ENCODE data around the gene LARGE1. TPM values are rescaled to one million over a fixed set of nuclear protein-coding genes. Genes with fewer than 3 reads are reported as not detected.
A peak's percentile ranks its signal among the peaks of the same experiment; 100 is the strongest.

The LARGE1 gene
- total and polyA plus RNA-seq, 2 of the 4 experiments (the other 2 are of a cell fraction) = 6.2 to 12.4 TPM

DNA sequence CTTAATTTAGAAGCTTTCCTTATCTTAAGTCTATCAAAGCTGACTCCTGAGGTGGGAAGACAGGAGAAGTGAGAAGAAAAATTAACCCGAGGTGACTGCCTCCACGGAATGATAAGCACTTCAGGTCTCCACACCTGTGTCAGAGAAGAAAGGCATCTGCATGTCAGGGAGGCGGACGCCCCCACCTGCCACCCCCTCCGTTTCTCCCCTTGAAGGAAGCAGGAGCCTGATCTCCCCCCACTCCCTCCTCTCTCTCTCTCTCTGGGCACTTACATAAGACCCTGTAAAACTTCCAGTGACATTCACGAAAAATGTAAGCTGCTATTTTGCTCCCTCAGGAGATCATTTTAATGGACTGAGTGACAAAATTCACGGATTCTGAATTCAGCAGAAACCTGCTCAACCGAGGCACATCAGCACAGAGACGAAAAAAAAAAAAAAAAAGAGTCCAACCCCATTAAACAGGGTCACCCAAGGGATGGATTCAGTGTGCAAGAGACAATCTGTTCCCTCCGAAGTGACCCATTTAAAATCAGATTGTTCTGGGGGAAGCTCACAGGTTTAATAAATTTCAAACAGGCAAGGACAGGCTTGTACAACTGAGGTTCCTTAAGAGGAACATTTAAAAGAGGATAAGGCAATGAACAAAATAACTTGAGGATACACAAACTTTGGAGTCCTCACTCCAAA is 1.5 kb downstream of the LARGE1 start:
- Histone ChIP-seq H3K14ac (replicated peaks; ENCODE audit: low read depth, low read length) (no peak overlapping the region), H3K56ac (ENCODE audit: extremely low read depth, insufficient read depth, low read length) (no peak overlapping the region), H3K4me1 (ENCODE audit: control insufficient read depth, insufficient read depth, low read length) (no peaks in the 10 kb centered on the region), H3K9me1 (ENCODE audit: insufficient read depth, low read length) (no peaks in the 10 kb centered on the region; the same call in 1 of the 2 replicates), H2AK9ac (replicated peaks; ENCODE audit: low read depth, low read length, poor library complexity) (no peak overlapping the region), H2BK15ac (ENCODE audit: low read depth, low read length) (no peak overlapping the region), H4K91ac (ENCODE audit: insufficient read depth, low read depth, low read length) (no peak overlapping the region), H3K4me2 (ENCODE audit: low read depth, low read length) (peak overlapping the region; percentile 98), H3K9me3 (ENCODE audit: control insufficient read depth, insufficient read depth, low read length) (no peaks in the 10 kb centered on the region), H3K9ac (ENCODE audit: low read depth, low read length) (no peak overlapping the region), H3K27me3 (ENCODE audit: control insufficient read depth, insufficient read depth, low read length) (no peaks in the 10 kb centered on the region), H2BK120ac (ENCODE audit: low read depth, low read length) (no peak overlapping the region), H3K27ac (ENCODE audit: insufficient read depth, low read length) (no peak overlapping the region), H3K4me3 (ENCODE audit: insufficient read depth, low read depth, low read length) (peak overlapping the region; percentile 86; the same call in 1 of the 2 replicates), H3K4ac (ENCODE audit: low read depth, low read length) (no peak overlapping the region), H2BK5ac (ENCODE audit: low read depth, low read length, poor library complexity, severe bottlenecking) (no peak overlapping the region), H2BK20ac (ENCODE audit: low read depth, low read length) (no peak overlapping the region), H2AK5ac (ENCODE audit: low read depth, low read length) (no peak overlapping the region), H2AFZ (replicated peaks; ENCODE audit: low read length, poor library complexity) (no peak overlapping the region), H4K5ac (ENCODE audit: low read depth, low read length) (no peak overlapping the region), H3K36me3 (ENCODE audit: control insufficient read depth, insufficient read depth, low read length) (no peaks in the 10 kb centered on the region), H4K20me1 (ENCODE audit: insufficient read depth, low read length) (peaks cover 6% of the 10 kb centered on the region; the same call in 1 of the 2 replicates), H3K18ac (ENCODE audit: low read depth, low read length) (no peak overlapping the region), H3K79me1 (ENCODE audit: low read depth in 1 of 2, low read length in 2 of 2) (peaks cover 22 to 28% of the 10 kb centered on the region in 2 experiments), H3K23ac (ENCODE audit: low read depth, low read length) (no peak overlapping the region; the same call in 1 of the 2 replicates), H4K8ac (ENCODE audit: low read depth in 2 of 2, low read length in 2 of 2) (no peak overlapping the region)
- ATAC-seq (ENCODE audit: low read depth) (no peak), DNase-seq (no peak)
- dilution Hi-C loops (cut with HindIII; ENCODE audit: low sequenced_read_pairs, unreplicated experiment) = no loop called here
- no CpG with 5 or more reads among the region's 10 CpGs for WGBS, 2 experiments (ENCODE audit: extremely low coverage in 2 of 2, insufficient read length in 1 of 2)
- TF ChIP-seq RCOR1 (IDR thresholded peaks at IDR 0.05; ENCODE audit: insufficient replicate concordance, low read length) = no peak
- TF ChIP-seq, protein P1, sequence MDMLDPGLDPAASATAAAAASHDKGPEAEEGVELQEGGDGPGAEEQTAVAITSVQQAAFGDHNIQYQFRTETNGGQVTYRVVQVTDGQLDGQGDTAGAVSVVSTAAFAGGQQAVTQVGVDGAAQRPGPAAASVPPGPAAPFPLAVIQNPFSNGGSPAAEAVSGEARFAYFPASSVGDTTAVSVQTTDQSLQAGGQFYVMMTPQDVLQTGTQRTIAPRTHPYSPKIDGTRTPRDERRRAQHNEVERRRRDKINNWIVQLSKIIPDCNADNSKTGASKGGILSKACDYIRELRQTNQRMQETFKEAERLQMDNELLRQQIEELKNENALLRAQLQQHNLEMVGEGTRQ (IDR thresholded peaks at IDR 0.05; ENCODE audit: low read depth, low read length) = no peak
- TF ChIP-seq NFE2L2 (IDR thresholded peaks at IDR 0.05; ENCODE audit: low read depth, low read length) = no peak
- TF ChIP-seq RFX5 (IDR thresholded peaks at IDR 0.05; ENCODE audit: low read depth, low read length) = no peak
- no peak for TF ChIP-seq FOS (IDR thresholded peaks at IDR 0.05; ENCODE audit: low read depth, low read length)
- no peak for TF ChIP-seq CHD1 (IDR thresholded peaks at IDR 0.05; ENCODE audit: low read depth, low read length)
- no peak for TF ChIP-seq RAD21 (IDR thresholded peaks at IDR 0.05; ENCODE audit: low read length)
- in situ Hi-C loops (cut with MboI; ENCODE audit: low sequenced_read_pairs) = loop anchor here (10.0 kb wide), 1 partner anchor 614 kb away; no protein-coding TSS in a partner anchor
- ChIA-PET CTCF (interaction anchor here (0.6 to 0.9 kb wide), 5 partner anchors 9 to 1158 kb away, joined by 3 to 10 read pairs (median 5); no protein-coding TSS in a partner anchor), POLR2A (ENCODE audit: unreplicated experiment) (no interaction called here)
- intact Hi-C loops (cut with micrococcal nuclease) = no loop called here
- no TSS peak for BruUV-seq (replicated peaks)

All from IMR-90 (cell line).